Measurements from ENCODE around the gene TDRD6.

DNA sequence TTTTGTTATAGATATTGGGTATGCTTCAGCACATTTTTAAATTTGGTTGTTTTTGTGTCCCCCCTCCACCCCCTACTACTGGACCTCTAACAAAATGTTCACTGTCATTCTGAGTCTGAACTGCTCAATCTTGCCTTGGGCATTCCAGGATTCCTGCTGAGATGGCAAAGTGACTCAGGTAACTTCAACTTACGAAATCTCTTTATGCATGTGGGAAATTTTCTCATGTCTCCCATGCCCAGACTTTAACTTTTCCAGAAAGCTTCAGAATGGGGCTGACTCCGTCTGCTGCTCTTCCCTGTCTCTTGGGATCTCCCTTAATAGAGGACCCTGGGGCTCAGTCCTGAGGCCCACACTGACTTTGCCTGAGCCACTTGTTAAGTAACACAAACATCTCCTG is 49.0 kb upstream of the TDRD6 start:
- TF ChIP-seq, protein P1, sequence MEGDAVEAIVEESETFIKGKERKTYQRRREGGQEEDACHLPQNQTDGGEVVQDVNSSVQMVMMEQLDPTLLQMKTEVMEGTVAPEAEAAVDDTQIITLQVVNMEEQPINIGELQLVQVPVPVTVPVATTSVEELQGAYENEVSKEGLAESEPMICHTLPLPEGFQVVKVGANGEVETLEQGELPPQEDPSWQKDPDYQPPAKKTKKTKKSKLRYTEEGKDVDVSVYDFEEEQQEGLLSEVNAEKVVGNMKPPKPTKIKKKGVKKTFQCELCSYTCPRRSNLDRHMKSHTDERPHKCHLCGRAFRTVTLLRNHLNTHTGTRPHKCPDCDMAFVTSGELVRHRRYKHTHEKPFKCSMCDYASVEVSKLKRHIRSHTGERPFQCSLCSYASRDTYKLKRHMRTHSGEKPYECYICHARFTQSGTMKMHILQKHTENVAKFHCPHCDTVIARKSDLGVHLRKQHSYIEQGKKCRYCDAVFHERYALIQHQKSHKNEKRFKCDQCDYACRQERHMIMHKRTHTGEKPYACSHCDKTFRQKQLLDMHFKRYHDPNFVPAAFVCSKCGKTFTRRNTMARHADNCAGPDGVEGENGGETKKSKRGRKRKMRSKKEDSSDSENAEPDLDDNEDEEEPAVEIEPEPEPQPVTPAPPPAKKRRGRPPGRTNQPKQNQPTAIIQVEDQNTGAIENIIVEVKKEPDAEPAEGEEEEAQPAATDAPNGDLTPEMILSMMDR (IDR thresholded peaks at IDR 0.05; ENCODE audit: extremely low read depth in 1 of 2, insufficient read depth in 1 of 2, low read depth in 1 of 2, low read length in 2 of 2), result no peak
- TF ChIP-seq POLR2A (IDR thresholded peaks at IDR 0.05; ENCODE audit: low read depth, low read length), result no peak
- TF ChIP-seq POLR2AphosphoS5 (IDR thresholded peaks at IDR 0.05; ENCODE audit: insufficient read depth, low read depth, low read length), result no peak
- TF ChIP-seq JUN (IDR thresholded peaks at IDR 0.05; ENCODE audit: borderline replicate concordance, insufficient read depth, insufficient read length, low read depth), result no peak
- TF ChIP-seq EZH2 (IDR thresholded peaks at IDR 0.05; ENCODE audit: borderline replicate concordance, low read depth, low read length, severe bottlenecking), result no peak

Data from endothelial cell of umbilical vein (primary cell).